Measurements from ENCODE around the gene DECR2. TPM values are rescaled to one million over a fixed set of nuclear protein-coding genes. Genes with fewer than 3 reads are reported as not detected.

The DECR2 gene
- total and polyA plus RNA-seq, 2 of the 4 experiments (the other 2 are of a cell fraction): 3.9 to 26.7 TPM

DNA sequence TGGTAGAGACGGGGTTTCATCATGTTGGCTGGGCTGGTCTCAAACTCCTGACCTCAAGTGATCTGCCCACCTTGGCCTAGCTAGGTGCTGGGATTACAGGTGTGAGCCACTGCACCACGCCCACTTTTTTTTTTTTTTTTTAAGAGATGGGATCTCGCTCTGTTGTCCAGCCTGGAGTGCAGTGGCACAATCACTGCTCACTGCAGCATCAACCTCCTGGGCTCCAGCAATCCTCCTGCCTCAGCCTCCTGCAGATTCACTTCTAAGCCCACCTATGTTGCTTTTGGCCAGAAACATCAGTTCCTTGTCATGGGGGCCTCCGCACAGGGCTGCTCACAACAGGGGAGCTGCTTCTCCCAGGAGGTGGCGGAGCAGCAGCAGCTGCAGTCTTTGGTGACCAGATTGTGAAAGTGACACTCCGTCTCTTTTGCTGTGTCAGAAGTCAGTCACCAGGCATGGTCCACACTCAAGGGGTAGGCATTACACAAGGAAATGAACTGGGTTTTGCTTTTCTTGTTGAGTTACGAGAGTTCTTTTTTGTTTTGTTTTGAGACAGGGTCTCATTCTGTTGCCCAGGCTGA is 9.1 kb upstream of the DECR2 start:
- H3K9me3 ChIP-seq (ENCODE audit: control insufficient read depth, insufficient read depth, low read length): peaks cover 3% of the 10 kb centered on the region
- dilution Hi-C loops (cut with HindIII; ENCODE audit: low sequenced_read_pairs, unreplicated experiment): no loop called here
- no peak overlapping the region for H2BK5ac ChIP-seq (ENCODE audit: low read depth, low read length, poor library complexity, severe bottlenecking)
- ChIA-PET POLR2A (ENCODE audit: unreplicated experiment) (no interaction called here), CTCF (interaction anchor here (0.5 kb wide), 1 partner anchor 103 kb away, joined by 3 read pairs; no protein-coding TSS in a partner anchor)
- WGBS, 2 experiments (ENCODE audit: extremely low coverage in 2 of 2, insufficient read length in 1 of 2): 100% methylated on average over 3 of the region's 7 CpGs; no CpG with 5 or more reads in 1 of the 2 experiments
- no peak overlapping the region for H4K91ac ChIP-seq (ENCODE audit: insufficient read depth, low read depth, low read length)
- H3K23ac ChIP-seq (ENCODE audit: low read depth, low read length): no peak overlapping the region
- no peaks in the 10 kb centered on the region for H3K36me3 ChIP-seq (ENCODE audit: control insufficient read depth, insufficient read depth, low read length)
- no peak overlapping the region for H4K8ac ChIP-seq (ENCODE audit: low read depth in 2 of 2, low read length in 2 of 2)
- H4K5ac ChIP-seq (ENCODE audit: low read depth, low read length): no peak overlapping the region
- no peak overlapping the region for H3K27ac ChIP-seq (ENCODE audit: insufficient read depth, low read length)
- no peaks in the 10 kb centered on the region for H4K20me1 ChIP-seq (ENCODE audit: insufficient read depth, low read length)
- no peak overlapping the region for H3K56ac ChIP-seq (ENCODE audit: extremely low read depth, insufficient read depth, low read length)
- H3K4me3 ChIP-seq (ENCODE audit: insufficient read depth, low read depth, low read length): no peak overlapping the region
- H3K4me2 ChIP-seq (ENCODE audit: low read depth, low read length): no peak overlapping the region
- DNase-seq (no peak), ATAC-seq (ENCODE audit: low read depth) (no peak)
- peaks cover 3% of the 10 kb centered on the region; the same call in 1 of the 2 replicates for H3K4me1 ChIP-seq (ENCODE audit: control insufficient read depth, insufficient read depth, low read length)
- no peak overlapping the region for H3K4ac ChIP-seq (ENCODE audit: low read depth, low read length)
- no peak overlapping the region for H2BK15ac ChIP-seq (ENCODE audit: low read depth, low read length)
- peaks cover 0 to 8% of the 10 kb centered on the region in 2 experiments; a peak in 2 of 4 replicates for H3K79me1 ChIP-seq (ENCODE audit: low read depth in 1 of 2, low read length in 2 of 2)
- TF ChIP-seq MXI1 (IDR thresholded peaks at IDR 0.05; ENCODE audit: borderline replicate concordance, low read depth, low read length) (no peak), NFE2L2 (IDR thresholded peaks at IDR 0.05; ENCODE audit: low read depth, low read length) (no peak)
- H3K27me3 ChIP-seq (ENCODE audit: control insufficient read depth, insufficient read depth, low read length): no peaks in the 10 kb centered on the region
- no peak overlapping the region for H3K18ac ChIP-seq (ENCODE audit: low read depth, low read length)
- no peak overlapping the region for H2BK20ac ChIP-seq (ENCODE audit: low read depth, low read length)
- 0 out of 2 replicates have a peak overlapping the region, but pooled peaks have one; percentile 1 for H2AK5ac ChIP-seq (ENCODE audit: low read depth, low read length)
- 0 out of 2 replicates have a peak, but pooled peaks cover 2% of the 10 kb centered on the region for H3K9me1 ChIP-seq (ENCODE audit: insufficient read depth, low read length)
- no peak overlapping the region for H2BK120ac ChIP-seq (ENCODE audit: low read depth, low read length)
- no peak overlapping the region for H2AK9ac ChIP-seq (replicated peaks; ENCODE audit: low read depth, low read length, poor library complexity)
- in situ Hi-C loops (cut with MboI; ENCODE audit: low sequenced_read_pairs): loop anchor here (10.0 kb wide), 1 partner anchor 252 kb away; the partner anchor contains the start of genes MCRIP2 and WDR90
- BruUV-seq (replicated peaks): no TSS peak
- H3K14ac ChIP-seq (replicated peaks; ENCODE audit: low read depth, low read length): no peak overlapping the region
- intact Hi-C loops (cut with micrococcal nuclease): loop anchor here (10.0 kb wide), 1 partner anchor 92 kb away; no protein-coding TSS in a partner anchor
- no peak overlapping the region for H3K9ac ChIP-seq (ENCODE audit: low read depth, low read length)
- no peak overlapping the region for H2AFZ ChIP-seq (replicated peaks; ENCODE audit: low read length, poor library complexity)

Data from IMR-90 (cell line).